HepG2 (cell line): ENCODE results near the gene RAB40C. TPM values are rescaled to one million over a fixed set of nuclear protein-coding genes. Genes with fewer than 3 reads are reported as not detected.

Experiments used
- AHDC1 ChIP-seq: sonication (generic); formaldehyde crosslinking; IDR thresholded peaks from 2 replicates; pipeline ENCODE4 v1.5.1; 2020; ENCODE audit warnings: mild to moderate bottlenecking, missing genetic modification reagents, borderline replicate concordance
- ATRX ChIP-seq: sonication (generic); formaldehyde crosslinking; IDR thresholded peaks from 2 replicates; pipeline ENCODE4 v1.4.0; 2020; ENCODE audit warnings: missing genetic modification reagents, borderline replicate concordance
- ETV5 ChIP-seq: IDR thresholded peaks from 2 replicates; pipeline ENCODE4 v1.6.1; 2018; ENCODE audit warnings: missing biosample characterization, missing genetic modification reagents, inconsistent platforms, borderline replicate concordance
- FOXK1 ChIP-seq: sonication (generic); formaldehyde crosslinking; IDR thresholded peaks from 2 replicates; pipeline ENCODE4 v1.4.0; 2020; ENCODE audit warnings: low read depth, missing genetic modification reagents, borderline replicate concordance
- ISL2 ChIP-seq: sonication (generic); formaldehyde crosslinking; IDR thresholded peaks from 2 replicates; pipeline ENCODE4 v1.5.0; 2020; ENCODE audit warnings: missing genetic modification reagents
- KDM5B ChIP-seq: sonication (generic); formaldehyde crosslinking; IDR thresholded peaks from 2 replicates; pipeline ENCODE4 v1.4.0; 2020; ENCODE audit warnings: missing genetic modification reagents, mild to moderate bottlenecking, borderline replicate concordance
- MED13 ChIP-seq: sonication (generic); formaldehyde crosslinking; IDR thresholded peaks from 2 replicates; pipeline ENCODE4 v1.5.0; 2020; ENCODE audit warnings: missing genetic modification reagents
- PBX2 ChIP-seq: IDR thresholded peaks from 2 replicates; pipeline ENCODE4 v1.6.1; 2016; ENCODE audit warnings: control low read depth
- SUZ12 ChIP-seq: fragments of 150-350 bp; IDR thresholded peaks from 2 replicates; pipeline ENCODE4 v1.6.1; 2014; ENCODE audit warnings: low read depth, low read length
- YY1 ChIP-seq: IDR thresholded peaks from 2 replicates; pipeline ENCODE4 v1.6.1; 2011; ENCODE audit warnings: low read length, low read depth, moderate library complexity, mild to moderate bottlenecking; ENCODE audit not compliant: insufficient read depth, insufficient replicate concordance
- ZNF142 ChIP-seq: sonication (generic); formaldehyde crosslinking; IDR thresholded peaks from 2 replicates; pipeline ENCODE4 v1.4.0; 2020; ENCODE audit warnings: missing genetic modification reagents
- ZNF512 ChIP-seq: sonication (generic); formaldehyde crosslinking; IDR thresholded peaks from 2 replicates; pipeline ENCODE4 v1.4.0; 2020; ENCODE audit warnings: mild to moderate bottlenecking, missing genetic modification reagents
- ZNF781 ChIP-seq: sonication (generic); formaldehyde crosslinking; IDR thresholded peaks from 2 replicates; pipeline ENCODE4 v1.5.1; 2020; ENCODE audit warnings: borderline replicate concordance, mild to moderate bottlenecking, missing genetic modification reagents; ENCODE audit errors: not compliant biosample characterization
- polyA plus RNA-seq, 8 experiments: library from polyadenylated mRNA; depleted of rRNA in 3 of 8; stranded (reverse) in 7 of 8; unstranded in 1 of 8; fragments of >200 nt; fragmentation: Illumina TruSeq in 4 of 8; extraction: Trizol in 4 of 8; gene quantifications; 2 replicates each; pipeline versions ENCODE4 v1.2.1 to v1.2.3, GENCODE V29; 2011 to 2016; ENCODE audit warnings: low read depth in 4 of 8, missing spikeins in 1 of 8, mixed read lengths in 1 of 8; ENCODE audit not compliant: insufficient read depth in 1 of 8
- total RNA-seq, 5 experiments: library from RNA; depleted of rRNA; stranded (reverse); fragments of >200 nt; fragmentation: Illumina TruSeq; extraction: Trizol; gene quantifications; 2 replicates each; pipeline ENCODE4 v1.2.3, GENCODE V29; 2016; ENCODE audit warnings: low read depth in 1 of 5

RAB40C gene
- total and polyA plus RNA-seq, 2 of the 13 experiments (the other 11 are each of a cell fraction or from before 2014, with no cell fraction given), result 7.7 to 11.5 TPM

GRCh38 chr16:610513-611381, 20.9 kb downstream of the RAB40C start (continued):
- no peak for TF ChIP-seq AHDC1 (CRISPR knock-in tag)
- TF ChIP-seq MED13 (CRISPR knock-in tag), result no peak
- peak; percentile 66; the same call in 1 of the 2 replicates for TF ChIP-seq KDM5B (CRISPR knock-in tag)
- TF ChIP-seq PBX2 (CRISPR knock-in tag), result no peak
- no peak for TF ChIP-seq ZNF512
- peak; percentile 74 for TF ChIP-seq YY1
- TF ChIP-seq FOXK1, result no peak
- no peak for TF ChIP-seq ISL2 (CRISPR knock-in tag)
- no peak for TF ChIP-seq ZNF142 (CRISPR knock-in tag)
- no peak for TF ChIP-seq ZNF781 (CRISPR knock-in tag)
- no peak for TF ChIP-seq SUZ12
- no peak for TF ChIP-seq ETV5
- no peak for TF ChIP-seq ATRX (CRISPR knock-in tag)
